A549 (cell line): ENCODE results near the gene PCYT2.

Experiments
- BHLHE40 ChIP-seq: IDR thresholded peaks from 2 replicates; pipeline ENCODE4 v1.6.1; 2012; ENCODE audit warnings: low read depth, low read length, inconsistent platforms
- CHD2 ChIP-seq: fragments of 150-350 bp; IDR thresholded peaks from 2 replicates; pipeline ENCODE4 v1.6.1; 2014; ENCODE audit warnings: low read length; ENCODE audit not compliant: partially characterized antibody
- EP300 ChIP-seq, 2 experiments: fragments of >200 bp; sonication (Bioruptor Twin); formaldehyde crosslinking; IDR thresholded peaks; 2 replicates in 1 of 2; 3 replicates in 1 of 2; pipeline ENCODE4 v1.6.1; 2016 to 2017
- KDM5A ChIP-seq: fragments of 200-600 bp; sonication (generic); IDR thresholded peaks from 2 replicates; pipeline ENCODE4 v1.6.1; 2016; ENCODE audit warnings: antibody characterized with exemption, mild to moderate bottlenecking
- POLR2A ChIP-seq: IDR thresholded peaks from 2 replicates; pipeline ENCODE4 v1.6.1; 2012; ENCODE audit warnings: mild to moderate bottlenecking, low read length
- RCOR1 ChIP-seq: fragments of 150-350 bp; IDR thresholded peaks from 2 replicates; pipeline ENCODE4 v1.6.1; 2014; ENCODE audit warnings: antibody characterized with exemption, low read length, low read depth
- RFX5 ChIP-seq: fragments of 450-650 bp; IDR thresholded peaks from 2 replicates; pipeline ENCODE4 v1.7.1; 2014; ENCODE audit warnings: antibody characterized with exemption, mild to moderate bottlenecking, moderate library complexity
- TF ChIP-seq, protein P1 (sequence below): fragments of >200 bp; sonication (Bioruptor Twin); formaldehyde crosslinking; IDR thresholded peaks from 3 replicates; pipeline ENCODE4 v1.5.1; 2016
- TF ChIP-seq, protein P2 (sequence below): IDR thresholded peaks from 2 replicates; pipeline ENCODE4 v1.6.1; 2012

DNA sequence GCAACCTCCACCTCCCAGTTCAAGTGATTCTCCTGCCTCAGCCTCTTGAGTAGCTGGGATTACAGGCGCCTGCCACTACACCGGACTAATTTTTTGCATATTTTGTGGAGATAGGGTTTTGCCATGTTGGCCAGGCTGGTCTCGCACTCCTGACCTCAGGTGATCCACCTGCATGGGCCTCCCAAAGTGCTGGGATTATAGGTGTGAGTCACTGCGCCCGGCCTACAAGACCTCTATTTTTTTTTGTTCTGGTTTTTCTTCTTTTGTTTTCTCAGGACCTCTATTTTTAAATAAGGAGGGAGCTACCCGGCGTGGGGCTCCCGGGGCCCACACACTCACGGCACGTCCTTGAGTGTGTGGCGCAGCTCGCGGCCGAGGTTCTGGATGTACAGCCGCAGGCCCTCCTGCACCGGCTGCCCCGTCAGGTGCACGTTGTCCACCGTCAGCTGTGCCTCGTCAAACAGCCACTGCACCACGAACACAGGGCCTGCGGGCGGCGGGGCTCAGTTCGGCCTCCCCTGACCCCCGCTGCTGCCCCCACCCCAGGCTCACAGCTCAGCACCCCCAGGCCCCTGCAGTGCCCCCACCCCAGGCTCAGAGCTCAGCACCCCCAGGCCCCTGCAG is 44.0 kb upstream of the PCYT2 start:
- TF ChIP-seq RFX5 (no peak), POLR2A (no peak), BHLHE40 (no peak), KDM5A (no peak), CHD2 (no peak), EP300 (IDR thresholded peaks at IDR 0.05) (no peak), RCOR1 (no peak)
- TF ChIP-seq, protein P1, sequence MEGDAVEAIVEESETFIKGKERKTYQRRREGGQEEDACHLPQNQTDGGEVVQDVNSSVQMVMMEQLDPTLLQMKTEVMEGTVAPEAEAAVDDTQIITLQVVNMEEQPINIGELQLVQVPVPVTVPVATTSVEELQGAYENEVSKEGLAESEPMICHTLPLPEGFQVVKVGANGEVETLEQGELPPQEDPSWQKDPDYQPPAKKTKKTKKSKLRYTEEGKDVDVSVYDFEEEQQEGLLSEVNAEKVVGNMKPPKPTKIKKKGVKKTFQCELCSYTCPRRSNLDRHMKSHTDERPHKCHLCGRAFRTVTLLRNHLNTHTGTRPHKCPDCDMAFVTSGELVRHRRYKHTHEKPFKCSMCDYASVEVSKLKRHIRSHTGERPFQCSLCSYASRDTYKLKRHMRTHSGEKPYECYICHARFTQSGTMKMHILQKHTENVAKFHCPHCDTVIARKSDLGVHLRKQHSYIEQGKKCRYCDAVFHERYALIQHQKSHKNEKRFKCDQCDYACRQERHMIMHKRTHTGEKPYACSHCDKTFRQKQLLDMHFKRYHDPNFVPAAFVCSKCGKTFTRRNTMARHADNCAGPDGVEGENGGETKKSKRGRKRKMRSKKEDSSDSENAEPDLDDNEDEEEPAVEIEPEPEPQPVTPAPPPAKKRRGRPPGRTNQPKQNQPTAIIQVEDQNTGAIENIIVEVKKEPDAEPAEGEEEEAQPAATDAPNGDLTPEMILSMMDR, result no peak
- TF ChIP-seq, protein P2, sequence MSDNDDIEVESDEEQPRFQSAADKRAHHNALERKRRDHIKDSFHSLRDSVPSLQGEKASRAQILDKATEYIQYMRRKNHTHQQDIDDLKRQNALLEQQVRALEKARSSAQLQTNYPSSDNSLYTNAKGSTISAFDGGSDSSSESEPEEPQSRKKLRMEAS, result no peak
